ENCODE results near the gene ARHGDIB.

DNA sequence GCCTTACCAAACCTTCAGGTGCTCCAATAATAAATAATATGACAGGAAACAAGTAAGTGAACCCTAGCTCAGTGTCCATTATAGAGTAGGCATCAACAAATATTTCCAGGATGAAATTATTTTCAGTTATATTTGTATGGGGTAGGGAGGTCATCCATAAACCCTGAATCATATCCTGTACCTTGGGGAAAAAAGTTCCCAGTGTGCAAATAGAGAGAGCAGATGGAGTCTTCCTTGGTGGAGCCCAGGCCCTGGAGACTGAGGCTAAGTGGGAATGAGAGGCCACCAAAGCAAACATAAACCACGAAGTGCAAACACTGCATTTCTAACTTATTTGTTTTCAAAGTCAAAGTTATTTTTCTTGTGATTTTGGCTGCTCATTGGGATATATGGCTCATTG, 14.5 kb downstream of the ARHGDIB start:
- TF ChIP-seq, protein P1, sequence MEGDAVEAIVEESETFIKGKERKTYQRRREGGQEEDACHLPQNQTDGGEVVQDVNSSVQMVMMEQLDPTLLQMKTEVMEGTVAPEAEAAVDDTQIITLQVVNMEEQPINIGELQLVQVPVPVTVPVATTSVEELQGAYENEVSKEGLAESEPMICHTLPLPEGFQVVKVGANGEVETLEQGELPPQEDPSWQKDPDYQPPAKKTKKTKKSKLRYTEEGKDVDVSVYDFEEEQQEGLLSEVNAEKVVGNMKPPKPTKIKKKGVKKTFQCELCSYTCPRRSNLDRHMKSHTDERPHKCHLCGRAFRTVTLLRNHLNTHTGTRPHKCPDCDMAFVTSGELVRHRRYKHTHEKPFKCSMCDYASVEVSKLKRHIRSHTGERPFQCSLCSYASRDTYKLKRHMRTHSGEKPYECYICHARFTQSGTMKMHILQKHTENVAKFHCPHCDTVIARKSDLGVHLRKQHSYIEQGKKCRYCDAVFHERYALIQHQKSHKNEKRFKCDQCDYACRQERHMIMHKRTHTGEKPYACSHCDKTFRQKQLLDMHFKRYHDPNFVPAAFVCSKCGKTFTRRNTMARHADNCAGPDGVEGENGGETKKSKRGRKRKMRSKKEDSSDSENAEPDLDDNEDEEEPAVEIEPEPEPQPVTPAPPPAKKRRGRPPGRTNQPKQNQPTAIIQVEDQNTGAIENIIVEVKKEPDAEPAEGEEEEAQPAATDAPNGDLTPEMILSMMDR (IDR thresholded peaks at IDR 0.05): no peak
- TF ChIP-seq EZH2phosphoT487 (IDR thresholded peaks at IDR 0.05): no peak

All from neural progenitor cell (in vitro differentiated cells).